HG03108 (cell line): ENCODE data around the gene PPP1R13B.

ENCODE experiments used
- ATAC-seq: cut with Tn5 transposase; IDR thresholded peaks from one replicate; pipeline ENCODE4 v1.9.1; 2021; ENCODE audit warnings: moderate library complexity; ENCODE audit not compliant: unreplicated experiment

Gene PPP1R13B

DNA sequence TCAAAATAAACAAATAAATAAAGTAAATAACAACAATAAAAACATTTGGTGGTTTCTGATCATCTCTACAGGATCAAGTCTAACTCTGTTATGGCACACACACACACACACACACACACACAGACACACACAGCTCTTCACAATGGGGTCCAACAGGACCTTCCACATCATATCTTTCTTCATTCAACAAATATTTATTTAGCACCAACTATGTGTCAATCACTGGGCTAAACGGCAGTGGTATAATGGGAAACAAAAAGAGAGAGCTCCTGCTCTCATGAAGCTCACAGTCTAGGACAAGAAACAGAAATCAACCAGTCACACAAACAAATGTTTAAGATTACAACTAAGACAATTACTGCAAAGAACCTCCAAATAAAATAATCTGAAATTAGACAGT is 9.3 kb downstream of the PPP1R13B start:
- no peak for ATAC-seq

- ATAC-seq: no peak
Observed at GRCh38 chr14:103836976-103837725, 10.2 kb downstream of the PPP1R13B start.

DNA sequence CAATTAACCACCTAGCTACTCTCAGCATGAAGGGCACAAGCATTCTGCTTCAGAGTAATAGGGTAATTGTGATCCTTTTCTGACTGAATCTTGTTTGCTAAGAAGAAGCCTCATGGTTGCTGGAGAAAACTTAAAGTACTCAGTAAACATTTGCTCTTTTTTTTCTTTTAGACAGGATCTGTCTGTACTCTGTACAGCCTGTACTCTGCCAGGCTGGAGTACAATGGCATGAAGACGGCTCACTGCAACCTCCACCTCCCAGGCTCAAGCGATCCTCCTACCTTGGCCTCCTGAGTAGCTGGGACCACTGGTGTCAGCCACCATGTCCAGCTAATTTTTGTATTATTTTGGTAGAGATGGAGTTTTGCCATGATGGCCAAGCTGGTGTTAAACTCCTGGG is 12.4 kb downstream of the PPP1R13B start:
- ATAC-seq: no peak

DNA sequence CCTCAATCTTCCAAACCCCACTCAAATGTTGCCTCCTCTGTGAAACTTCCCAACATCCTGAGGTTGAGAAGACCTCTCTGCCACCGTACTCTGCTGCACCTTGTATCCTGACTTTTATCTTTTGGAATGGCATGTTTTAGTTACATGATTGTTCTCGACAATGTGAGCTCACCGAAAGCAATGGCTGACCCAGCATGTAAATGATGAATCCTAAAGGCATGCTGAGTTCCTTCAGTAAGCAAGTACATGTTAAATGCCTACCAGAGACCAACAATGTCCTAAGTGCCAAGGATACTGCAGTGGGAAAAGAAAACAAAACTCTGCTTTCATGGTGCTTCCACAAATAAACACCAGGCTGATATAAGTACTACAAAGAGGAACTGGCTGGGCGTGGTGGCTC is 13.7 kb downstream of the PPP1R13B start:
- ATAC-seq: no peak

- no peak for ATAC-seq
Observed at GRCh38 chr14:103832046-103832445, 15.3 kb downstream of the PPP1R13B start.

- ATAC-seq: no peak
Observed at GRCh38 chr14:103830511-103831270, 16.7 kb downstream of the PPP1R13B start.

DNA sequence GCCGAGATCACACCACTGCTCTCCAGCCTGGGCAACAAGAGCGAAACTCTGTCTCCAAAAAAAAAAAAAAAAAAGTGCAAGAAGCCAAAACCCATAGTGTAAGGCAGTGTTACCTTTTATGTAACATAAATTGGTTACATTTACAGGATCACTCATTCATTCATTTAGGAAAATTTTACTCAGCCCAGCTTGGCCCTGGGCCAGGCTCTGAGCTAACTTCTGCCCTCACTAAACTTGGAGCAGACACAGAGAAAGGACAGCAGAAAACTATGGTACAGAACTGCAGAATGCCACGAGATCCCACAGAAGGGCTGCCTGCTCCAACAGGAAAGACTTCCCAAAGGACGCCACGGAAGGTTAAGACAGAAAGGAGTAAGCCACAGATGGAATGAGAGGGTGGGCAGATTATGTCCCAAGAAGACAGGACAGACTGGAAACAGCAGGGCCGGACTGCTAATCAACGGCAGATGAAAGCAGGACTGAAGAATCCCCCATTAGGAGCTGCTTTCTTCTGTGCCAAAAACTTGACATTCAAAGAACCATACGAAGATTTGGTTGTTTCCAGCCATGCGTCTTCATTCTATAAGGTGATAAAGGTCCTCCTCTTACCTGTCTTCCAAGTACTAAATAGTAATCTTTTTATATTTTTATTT is 18.9 kb downstream of the PPP1R13B start:
- no peak for ATAC-seq

GRCh38 chr14:103825101-103825500 is 22.3 kb downstream of the PPP1R13B start:
- ATAC-seq: no peak

DNA sequence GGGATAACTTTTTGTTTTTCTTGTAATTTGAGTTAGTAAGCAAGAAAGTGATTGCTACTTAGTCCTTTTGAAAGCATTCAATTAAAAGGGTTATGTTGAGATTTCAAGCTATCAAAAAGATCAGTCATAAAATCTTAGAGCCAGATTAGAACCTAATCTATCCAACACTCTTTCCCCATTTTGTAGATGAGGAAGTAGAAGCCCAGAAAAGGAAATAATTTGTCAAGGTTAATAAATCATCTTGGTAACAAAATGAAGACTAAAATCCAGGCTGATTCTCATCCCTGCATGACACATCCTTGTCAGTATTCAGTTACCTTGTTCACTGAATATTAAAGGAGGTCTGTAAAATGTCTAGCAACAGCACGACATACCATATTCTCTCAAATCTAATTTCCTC is 26.5 kb downstream of the PPP1R13B start:
- no peak for ATAC-seq

DNA sequence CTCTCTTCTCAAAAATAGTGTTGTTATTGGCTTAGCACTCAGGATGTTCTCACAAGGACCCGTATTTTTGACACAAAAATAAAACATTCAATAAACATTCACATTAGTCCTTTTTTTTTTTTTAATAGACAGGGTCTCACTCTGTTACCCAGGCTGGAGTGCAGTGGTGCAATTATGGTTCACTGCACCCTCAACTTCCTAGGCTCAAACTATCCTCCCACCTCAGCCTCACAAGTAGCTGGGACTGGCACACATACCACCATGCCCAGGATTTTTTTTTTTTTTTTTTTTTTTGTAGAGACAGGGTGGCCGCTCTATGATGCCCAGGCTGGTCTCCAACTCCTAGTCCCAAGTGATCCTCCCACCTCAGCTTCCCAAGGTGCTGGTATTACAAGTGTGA is 27.0 kb downstream of the PPP1R13B start:
- ATAC-seq: no peak

GRCh38 chr14:103819503-103820307 is 27.7 kb downstream of the PPP1R13B start:
- no peak for ATAC-seq

GRCh38 chr14:103818870-103819269 is 28.5 kb downstream of the PPP1R13B start:
- ATAC-seq: no peak

- ATAC-seq: no peak
Observed at GRCh38 chr14:103818422-103818821, 29.0 kb downstream of the PPP1R13B start.

DNA sequence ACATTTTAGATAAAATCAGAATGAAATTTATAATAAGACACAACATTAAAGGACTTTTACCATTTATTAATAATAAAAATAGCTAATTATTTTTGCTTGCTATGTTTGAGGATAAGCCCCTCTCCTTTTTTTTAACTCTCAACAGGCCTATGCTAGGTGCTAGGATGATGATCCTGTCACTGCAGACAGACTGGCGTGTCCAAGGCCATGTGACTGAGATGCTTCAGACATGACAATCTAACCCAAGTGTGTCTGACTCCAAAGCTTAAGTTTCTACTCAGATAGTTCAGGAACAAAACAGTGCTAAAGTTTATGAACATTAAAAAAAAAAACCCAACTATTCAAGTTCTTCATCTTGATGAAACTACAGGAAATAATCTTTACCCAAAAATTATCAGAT is 29.8 kb downstream of the PPP1R13B start:
- no peak for ATAC-seq

DNA sequence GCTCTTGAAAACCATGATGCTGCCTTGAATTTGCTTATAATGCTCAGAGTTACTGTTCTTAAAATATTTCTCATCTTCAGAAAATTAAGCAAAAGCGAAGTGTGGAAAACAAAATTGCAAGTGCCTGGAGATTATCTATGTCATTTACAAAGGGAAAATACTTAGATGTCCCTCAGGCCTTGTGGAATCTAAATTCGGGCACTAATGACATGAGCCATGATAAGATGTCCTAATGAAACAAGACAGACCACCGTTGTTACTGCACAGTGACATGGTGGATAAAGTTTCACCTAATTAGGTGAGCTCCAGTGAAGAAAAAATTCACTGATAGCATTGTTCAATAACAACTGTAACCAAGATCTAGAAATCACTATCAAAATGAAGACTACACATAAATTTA is 30.4 kb downstream of the PPP1R13B start:
- ATAC-seq: no peak

- ATAC-seq: no peak
Observed at GRCh38 chr14:103815253-103815652, 32.1 kb downstream of the PPP1R13B start.

DNA sequence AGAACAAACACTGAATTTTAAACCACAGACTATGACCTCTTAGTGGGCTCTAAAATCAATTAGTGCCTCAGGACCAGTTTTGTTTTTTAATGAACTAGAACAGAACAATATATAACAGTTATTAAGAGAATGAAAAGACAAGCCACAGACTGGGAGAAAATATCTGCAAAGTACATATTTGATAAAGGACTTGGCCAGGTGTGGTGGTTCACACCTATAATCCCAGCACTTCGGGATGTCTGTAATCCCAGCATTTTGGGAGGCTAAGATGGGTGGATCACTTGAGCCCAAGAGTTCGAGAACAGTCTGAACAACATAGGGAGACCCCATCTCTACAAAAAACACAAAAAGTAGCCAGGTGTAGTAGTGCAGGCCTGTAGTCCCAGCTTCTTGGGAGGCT is 36.2 kb downstream of the PPP1R13B start:
- ATAC-seq: no peak

- ATAC-seq: no peak
Observed at GRCh38 chr14:103808403-103809001, 38.9 kb downstream of the PPP1R13B start.

DNA sequence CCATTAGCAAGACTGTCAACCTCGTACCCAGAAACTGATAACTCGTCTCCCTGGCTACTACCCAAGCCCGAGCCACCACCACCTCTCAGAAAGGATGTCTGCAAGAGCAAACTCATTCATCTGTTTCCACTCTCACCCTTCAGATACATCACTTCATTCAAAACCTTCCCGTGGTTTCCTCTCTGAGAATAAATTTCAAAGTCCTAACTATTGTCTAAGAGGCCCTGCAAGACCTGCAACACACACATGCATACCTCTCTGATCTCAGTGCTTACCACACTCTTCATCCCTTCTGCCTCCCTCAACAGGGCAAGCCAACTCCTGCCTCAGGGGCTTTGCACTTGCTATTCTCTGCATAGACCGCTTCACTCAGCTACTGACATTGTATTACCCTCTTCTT is 40.6 kb downstream of the PPP1R13B start:
- no peak for ATAC-seq

DNA sequence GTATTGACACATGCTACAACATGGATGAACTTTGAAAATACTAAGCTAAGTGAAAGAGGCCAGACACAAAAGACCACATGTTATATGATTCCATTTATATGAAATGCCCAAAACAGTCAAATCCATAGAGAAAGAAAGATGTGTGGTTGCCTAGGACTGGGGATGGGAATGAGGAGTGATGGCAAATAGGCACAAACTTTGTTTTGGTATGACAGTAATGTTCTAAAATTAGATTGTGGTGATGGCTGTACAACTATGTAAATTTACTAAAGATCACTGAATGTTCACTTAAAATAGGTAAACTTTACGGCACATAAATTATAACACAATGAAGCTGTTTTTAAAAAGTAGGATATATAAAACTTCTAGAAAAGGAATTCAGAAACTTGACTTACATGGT is 41.7 kb downstream of the PPP1R13B start:
- no peak for ATAC-seq

DNA sequence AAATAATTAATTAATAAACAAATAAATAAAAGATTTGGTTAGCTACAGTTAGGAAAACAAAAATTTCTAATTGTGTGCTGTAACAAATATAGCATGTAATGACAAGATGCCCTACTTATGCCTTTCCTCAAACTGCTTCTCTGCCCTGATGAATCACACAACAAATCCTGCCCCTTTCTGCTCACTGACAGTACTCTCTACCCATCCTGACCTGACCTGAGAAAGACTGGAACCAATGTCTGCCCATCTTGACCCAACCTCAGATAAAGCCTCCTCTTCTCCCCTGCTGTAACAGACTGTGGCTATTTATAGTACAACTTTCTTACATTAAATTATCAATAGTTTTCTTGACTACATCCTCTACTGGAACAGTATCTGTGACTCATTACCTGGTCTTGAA is 43.7 kb downstream of the PPP1R13B start:
- ATAC-seq: no peak
